Naive B cell (primary cell): ENCODE measurements around the gene RNF5. TPM values are rescaled to one million over a fixed set of nuclear protein-coding genes. Genes with fewer than 3 reads are reported as not detected.

Source experiments
- ATAC-seq, 2 donors: fragments of 150-1000 bp; cut with Tn5 transposase; 2 replicates each; pipeline ENCODE4 v1.10.0; 2021; ENCODE audit warnings: low read depth in 2 of 2, mild to moderate bottlenecking in 2 of 2, moderate library complexity in 2 of 2
- DNase-seq: peaks from one replicate; pipeline ENCODE4 v3.0.0; 2022
- H3K27ac Mint-ChIP-seq, 6 donors: one replicate each; pipeline ENCODE4 v1.8.0; 2020 to 2022; ENCODE audit warnings: mild to moderate bottlenecking in 6 of 6, mixed read lengths in 6 of 6, moderate library complexity in 5 of 6, inconsistent platforms in 2 of 6
- H3K27me3 Mint-ChIP-seq, 3 donors: one replicate each; pipeline ENCODE4 v1.8.0; 2021 to 2022; ENCODE audit warnings: mixed read lengths in 3 of 3, mild to moderate bottlenecking in 1 of 3
- H3K36me3 Mint-ChIP-seq, 2 donors: one replicate each; pipeline ENCODE4 v1.8.0; 2020 to 2022; ENCODE audit warnings: mixed read lengths in 2 of 2, inconsistent platforms in 1 of 2, mild to moderate bottlenecking in 1 of 2
- H3K4me1 Mint-ChIP-seq, 3 donors: one replicate each; pipeline ENCODE4 v1.8.0; 2020 to 2022; ENCODE audit warnings: mixed read lengths in 3 of 3, inconsistent platforms in 1 of 3, mild to moderate bottlenecking in 1 of 3, moderate library complexity in 1 of 3
- H3K4me3 Mint-ChIP-seq, 8 donors: one replicate each; pipeline ENCODE4 v1.8.0; 2020 to 2022; ENCODE audit warnings: mild to moderate bottlenecking in 8 of 8, mixed read lengths in 8 of 8, moderate library complexity in 8 of 8, inconsistent platforms in 2 of 8
- H3K9me3 Mint-ChIP-seq, 7 donors: one replicate each; pipeline ENCODE4 v1.8.0; 2020 to 2022; ENCODE audit warnings: mixed read lengths in 7 of 7, mild to moderate bottlenecking in 5 of 7, inconsistent platforms in 2 of 7, moderate library complexity in 1 of 7
- polyA plus RNA-seq, 6 donors: library from polyadenylated mRNA; unstranded; fragments of 300-500 nt; fragmentation: Illumina TruSeq; gene quantifications; one replicate each; pipeline ENCODE4 v1.2.3, GENCODE V29; 2021; ENCODE audit warnings: low read depth in 6 of 6

RNF5 gene
- polyA plus RNA-seq, 6 donors from 2014 or later, result 85.9 to 116 (median 102) TPM

DNA sequence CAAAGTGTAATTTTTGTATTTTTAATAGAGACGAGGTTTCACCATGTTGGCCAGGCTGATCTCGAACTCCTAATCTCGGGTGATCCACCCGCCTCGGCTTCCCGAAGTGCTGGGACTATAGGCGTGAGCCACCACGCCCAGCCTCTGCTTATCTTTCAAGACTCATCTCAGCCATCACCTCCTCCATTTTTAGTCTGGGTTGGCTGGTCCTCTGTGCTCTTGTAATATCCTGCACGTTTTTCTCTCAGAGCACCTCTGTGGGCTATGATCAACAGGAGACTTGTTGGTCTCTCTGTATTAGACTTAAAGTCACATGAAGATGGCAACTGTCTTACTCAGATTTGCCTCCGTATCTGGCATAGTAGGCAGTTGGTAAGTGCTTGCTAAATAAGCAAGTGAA is 38.1 kb downstream of the RNF5 start:
- DNase-seq, result no peak
- Mint-ChIP-seq H3K36me3 (no peaks in the 10 kb centered on the region), H3K27ac (no peak overlapping the region), H3K9me3 (no peaks in the 10 kb centered on the region), H3K4me3 (no peak overlapping the region), H3K4me1 (peaks cover 10 to 23% (median 17%) of the 10 kb centered on the region in 3 donors), H3K27me3 (peaks cover 0 to 6% (median 0%) of the 10 kb centered on the region in 3 donors)
- no peak for ATAC-seq

DNA sequence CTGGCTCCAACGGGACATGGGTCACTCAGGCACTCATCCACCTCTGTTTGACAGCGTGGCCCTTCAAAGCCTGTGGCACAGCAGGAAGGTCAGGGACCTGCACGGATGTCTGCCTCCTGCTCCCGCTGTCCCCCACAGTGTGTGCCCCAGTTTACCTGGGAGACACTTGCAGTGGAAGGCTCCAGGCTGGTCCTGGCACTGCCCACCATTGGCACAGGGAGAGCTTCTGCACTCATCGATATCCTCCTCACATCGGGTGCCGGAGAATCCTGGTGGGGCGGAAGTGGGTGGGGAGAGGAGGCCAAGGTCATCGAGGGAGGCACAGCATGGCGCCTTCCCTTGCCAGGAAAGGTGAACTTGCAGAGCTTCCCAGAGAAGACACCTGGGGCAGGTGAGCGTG is 38.8 kb downstream of the RNF5 start:
- no peak overlapping the region for H3K27ac Mint-ChIP-seq

GRCh38 chr6:32218167-32218566 is 40.0 kb downstream of the RNF5 start:
- no peak overlapping the region for H3K4me3 Mint-ChIP-seq
- no peak for DNase-seq
- no peak overlapping the region for H3K27ac Mint-ChIP-seq
- no peaks in the 10 kb centered on the region for H3K36me3 Mint-ChIP-seq
- no peaks in the 10 kb centered on the region for H3K9me3 Mint-ChIP-seq
- no peak for ATAC-seq
- H3K4me1 Mint-ChIP-seq, result peaks cover 28 to 36% (median 35%) of the 10 kb centered on the region in 3 donors
- H3K27me3 Mint-ChIP-seq, result peaks cover 0 to 6% (median 0%) of the 10 kb centered on the region in 3 donors

More for the DNA sequence above, 38.8 kb downstream of the RNF5 start:
- Mint-ChIP-seq H3K4me1 (peaks cover 16 to 26% (median 23%) of the 10 kb centered on the region in 3 donors), H3K36me3 (no peaks in the 10 kb centered on the region), H3K9me3 (no peaks in the 10 kb centered on the region), H3K4me3 (no peak overlapping the region), H3K27me3 (peaks cover 0 to 6% (median 0%) of the 10 kb centered on the region in 3 donors)
- ATAC-seq (no peak), DNase-seq (no peak)

DNA sequence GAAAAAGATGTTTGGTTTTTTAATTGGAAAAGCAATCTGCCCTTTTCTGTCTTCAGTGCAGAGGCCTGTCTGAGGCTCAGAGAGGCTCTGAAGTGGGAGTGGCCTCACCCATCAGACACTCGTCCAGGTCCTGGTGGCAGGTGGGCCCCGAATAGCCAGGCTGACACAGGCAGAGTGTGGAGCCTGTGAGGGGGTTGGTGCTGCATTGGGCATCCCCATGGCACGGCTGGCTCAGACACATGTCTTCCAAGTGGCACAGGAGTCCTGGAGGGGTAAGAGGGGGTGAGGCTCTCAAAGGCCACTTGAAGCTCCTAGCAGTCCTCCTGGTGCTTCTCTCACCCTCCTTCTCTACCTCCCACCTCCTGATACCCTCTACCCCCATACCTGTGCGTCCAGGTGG is 41.8 kb downstream of the RNF5 start:
- Mint-ChIP-seq H3K27ac (no peak overlapping the region), H3K4me1 (peaks cover 39 to 48% (median 42%) of the 10 kb centered on the region in 3 donors), H3K9me3 (no peaks in the 10 kb centered on the region), H3K4me3 (no peak overlapping the region), H3K36me3 (no peaks in the 10 kb centered on the region), H3K27me3 (peaks cover 0 to 6% (median 0%) of the 10 kb centered on the region in 3 donors)
- DNase-seq (no peak), ATAC-seq (no peak)

DNA sequence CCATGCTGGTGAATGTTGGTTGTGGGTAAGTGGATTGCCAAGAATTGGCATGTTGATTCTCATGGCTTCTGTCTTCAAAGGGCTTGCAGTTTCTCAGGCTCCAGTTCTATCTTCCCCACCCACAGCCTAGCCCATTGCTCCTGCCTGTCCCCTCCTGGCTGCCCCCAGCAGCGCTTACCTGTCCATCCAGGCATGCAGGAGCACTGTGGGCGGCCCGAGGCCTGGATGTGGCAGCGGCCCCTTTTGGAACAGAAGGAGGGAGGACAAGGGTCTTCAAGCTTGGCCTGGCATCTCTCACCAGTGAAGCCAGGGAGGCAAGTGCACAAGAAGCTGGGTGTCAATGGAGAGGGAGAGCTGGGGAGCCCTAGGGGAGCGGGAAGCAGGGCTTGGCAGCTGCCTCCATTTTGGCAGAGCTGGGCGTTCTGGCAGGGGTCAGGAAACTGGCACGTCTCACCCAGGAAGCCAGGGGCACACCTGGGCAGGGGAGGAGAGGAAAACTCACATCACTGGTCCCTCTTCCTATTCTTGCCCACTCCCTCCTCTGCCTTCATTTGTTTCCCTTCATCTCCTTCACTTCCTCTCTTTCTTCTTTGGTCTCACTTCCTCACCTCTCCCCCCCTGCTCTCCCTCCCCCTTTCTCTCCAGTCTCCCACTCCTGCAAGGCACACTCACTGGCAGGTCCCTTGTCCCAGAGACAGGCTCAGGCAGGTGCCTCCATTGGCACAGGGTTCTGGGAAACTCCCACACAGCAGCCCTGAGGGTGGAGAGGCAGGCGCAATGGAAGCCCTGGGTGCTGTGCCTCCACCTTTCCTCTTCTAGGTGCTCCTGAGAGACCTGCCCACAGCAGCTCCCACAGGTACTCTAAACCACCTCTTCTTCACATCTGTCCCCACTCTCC is 44.4 kb downstream of the RNF5 start:
- H3K27me3 Mint-ChIP-seq, result peaks cover 0 to 3% (median 0%) of the 10 kb centered on the region in 3 donors
- H3K4me3 Mint-ChIP-seq, result peak overlapping the region in 3 of 8 donors; percentile 28 to 48 (median 44)
- H3K27ac Mint-ChIP-seq, result peak overlapping the region; percentile 70 to 95 (median 84)
- no peak for DNase-seq
- H3K4me1 Mint-ChIP-seq, result peaks cover 45 to 70% (median 52%) of the 10 kb centered on the region in 3 donors
- no peaks in the 10 kb centered on the region for H3K9me3 Mint-ChIP-seq
- no peak for ATAC-seq
- H3K36me3 Mint-ChIP-seq, result no peaks in the 10 kb centered on the region

- Mint-ChIP-seq H3K4me1 (peaks cover 51 to 78% (median 53%) of the 10 kb centered on the region in 3 donors), H3K27ac (peak within 1 kb of the TSS; percentile 82 to 97 (median 92))
These were observed 45.3 kb downstream of the RNF5 start, which contains the start of gene NOTCH4 for GRCh38 chr6:32223258-32224235. Gene NOTCH4 (minus strand): TSS chr6:32224067. CDS start chr6:32223928, 139 bp downstream.

GRCh38 chr6:32224696-32225095 is 46.5 kb downstream of the RNF5 start:
- no peaks in the 10 kb centered on the region for H3K9me3 Mint-ChIP-seq
- peak; percentile 88 to 90 for ATAC-seq
- H3K4me1 Mint-ChIP-seq, result peaks cover 58 to 76% (median 58%) of the 10 kb centered on the region in 3 donors
- H3K36me3 Mint-ChIP-seq, result no peaks in the 10 kb centered on the region
- peak overlapping the region in 4 of 6 donors; percentile 38 to 97 (median 82) for H3K27ac Mint-ChIP-seq
- H3K27me3 Mint-ChIP-seq, result no peaks in the 10 kb centered on the region
- peak; percentile 46 for DNase-seq
- peak overlapping the region in 3 of 8 donors; percentile 42 to 73 (median 59) for H3K4me3 Mint-ChIP-seq

More at GRCh38 chr6:32223258-32224235, 45.3 kb downstream of the RNF5 start, which contains the start of gene NOTCH4:
- Mint-ChIP-seq H3K4me3 (peak within 1 kb of the TSS in 6 of 8 donors; percentile 42 to 73 (median 52)), H3K27me3 (no peaks in the 10 kb centered on the region), H3K36me3 (no peaks in the 10 kb centered on the region), H3K9me3 (no peaks in the 10 kb centered on the region)
- DNase-seq, result no peak
- ATAC-seq, result no peak

DNA sequence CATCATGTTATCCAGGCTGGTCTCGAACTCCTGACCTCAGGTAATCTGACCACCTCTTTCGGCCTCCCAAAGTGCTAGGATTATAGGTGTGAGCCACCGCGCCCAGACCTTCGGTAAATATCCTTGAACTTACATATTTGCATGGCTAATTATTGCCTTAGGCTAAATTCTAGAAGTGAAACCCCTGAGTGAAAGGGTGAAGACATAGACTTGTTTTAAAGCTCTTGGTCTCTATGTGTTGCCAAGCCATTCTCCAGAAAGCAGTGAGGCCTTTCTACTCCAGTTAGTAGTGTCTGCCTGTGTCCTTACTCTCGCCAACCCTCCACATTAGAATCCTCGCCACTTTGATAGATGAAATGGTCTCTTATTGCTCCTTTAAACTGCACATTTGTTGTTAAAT is 48.2 kb downstream of the RNF5 start:
- DNase-seq (peak; percentile 23), ATAC-seq (peak; percentile 54 to 58)
- Mint-ChIP-seq H3K27me3 (no peaks in the 10 kb centered on the region), H3K27ac (peak overlapping the region; percentile 56 to 97 (median 83)), H3K4me3 (peak overlapping the region in 4 of 8 donors; percentile 32 to 82 (median 48)), H3K9me3 (no peaks in the 10 kb centered on the region), H3K36me3 (no peaks in the 10 kb centered on the region), H3K4me1 (peaks cover 55 to 72% (median 57%) of the 10 kb centered on the region in 3 donors)

Other genes with a start within 250 kb of the RNF5 start
- gene CFB, start 232.3 kb upstream of the RNF5 start, polyA plus RNA-seq, result 1 to 10 TPM in 3 of 6 donors, under 1 TPM in 1, not detected in 2; 0.68 to 1.6 (median 1.1) TPM
- gene NELFE, start 219.4 kb upstream of the RNF5 start, polyA plus RNA-seq, result 100 to 1,000 TPM in 1 of 6 donors, 10 to 100 TPM in 5; 59.1 to 104 (median 65.3) TPM
- 10 to 100 TPM; 10.7 to 21.0 (median 18.1) TPM for gene SKIC2, start 219.2 kb upstream of the RNF5 start, polyA plus RNA-seq
- 10 to 100 TPM; 15.5 to 24.0 (median 20.5) TPM for gene DXO, start 206.3 kb upstream of the RNF5 start, polyA plus RNA-seq
- under 1 TPM in 3 of 6 donors, not detected in 3; 0.27 to 0.54 (median 0.29) TPM for gene C4A, start 196.3 kb upstream of the RNF5 start, polyA plus RNA-seq
- gene C4B, start 163.6 kb upstream of the RNF5 start, polyA plus RNA-seq, result 1 to 10 TPM in 1 of 6 donors, under 1 TPM in 1, not detected in 4; 0.60 to 1.0 TPM
- gene CYP21A2, start 140.0 kb upstream of the RNF5 start, polyA plus RNA-seq, result not detected
- gene TNXB, start 69.1 kb upstream of the RNF5 start, polyA plus RNA-seq, result under 1 TPM in 2 of 6 donors, not detected in 4; 0.23 to 0.44 TPM
- gene ATF6B, start 50.2 kb upstream of the RNF5 start, polyA plus RNA-seq, result 10 to 100 TPM; 25.7 to 35.0 (median 32.4) TPM
- gene FKBPL, start 48.1 kb upstream of the RNF5 start, polyA plus RNA-seq, result 1 to 10 TPM in 5 of 6 donors, not detected in 1; 1.0 to 3.4 (median 1.6) TPM
- not detected for gene PRRT1, start 26.5 kb upstream of the RNF5 start, polyA plus RNA-seq
- gene PPT2, start 24.3 kb upstream of the RNF5 start, polyA plus RNA-seq, result 1 to 10 TPM in 4 of 6 donors, under 1 TPM in 1, not detected in 1; 0.96 to 3.0 (median 2.0) TPM
- gene EGFL8, start 13.8 kb upstream of the RNF5 start, polyA plus RNA-seq, result not detected
- gene AGPAT1, start 2.3 kb upstream of the RNF5 start, polyA plus RNA-seq, result 10 to 100 TPM in 5 of 6 donors, 1 to 10 TPM in 1; 9.1 to 20.6 (median 13.1) TPM
- 1 to 10 TPM in 1 of 6 donors, under 1 TPM in 3, not detected in 2; 0.32 to 1.1 (median 0.63) TPM for gene AGER, start 5.8 kb downstream of the RNF5 start, polyA plus RNA-seq
- 1 to 10 TPM in 5 of 6 donors, under 1 TPM in 1; 0.64 to 4.0 (median 3.1) TPM for gene PBX2, start 11.8 kb downstream of the RNF5 start, polyA plus RNA-seq
- 100 to 1,000 TPM in 5 of 6 donors, 10 to 100 TPM in 1; 99.0 to 145 (median 125) TPM for gene GPSM3, start 14.2 kb downstream of the RNF5 start, polyA plus RNA-seq
- 1 to 10 TPM; 5.1 to 10.0 (median 8.4) TPM for gene NOTCH4, start 45.7 kb downstream of the RNF5 start, polyA plus RNA-seq
- not detected for gene TSBP1, start 193.5 kb downstream of the RNF5 start, polyA plus RNA-seq
- gene BTNL2, start 228.8 kb downstream of the RNF5 start, polyA plus RNA-seq, result not detected